ENCODE data around the gene TRIO.

The TRIO gene

DNA sequence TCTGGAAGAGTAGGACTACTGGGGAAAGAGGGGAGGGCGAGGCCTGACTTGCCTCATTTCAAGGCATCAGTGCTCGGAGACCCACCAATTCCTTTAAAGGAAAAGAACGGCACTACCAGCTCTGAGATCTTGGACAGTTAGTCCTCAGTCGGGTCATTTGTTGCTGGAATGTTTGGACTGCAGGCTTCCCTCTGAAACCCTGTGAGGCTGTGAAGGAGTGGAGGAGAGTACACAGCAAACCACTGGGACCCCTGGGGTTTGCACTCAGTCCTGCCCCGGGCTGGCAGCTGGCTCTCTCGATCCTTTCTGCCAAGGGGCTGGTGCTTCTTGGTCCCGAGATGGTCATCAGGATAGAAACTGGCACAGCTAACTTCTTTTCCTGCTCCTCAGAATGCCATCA, 194.5 kb downstream of the TRIO start:
- no peak for DNase-seq

GRCh38 chr5:14339468-14339867, 196.3 kb downstream of the TRIO start:
- DNase-seq, result no peak

DNA sequence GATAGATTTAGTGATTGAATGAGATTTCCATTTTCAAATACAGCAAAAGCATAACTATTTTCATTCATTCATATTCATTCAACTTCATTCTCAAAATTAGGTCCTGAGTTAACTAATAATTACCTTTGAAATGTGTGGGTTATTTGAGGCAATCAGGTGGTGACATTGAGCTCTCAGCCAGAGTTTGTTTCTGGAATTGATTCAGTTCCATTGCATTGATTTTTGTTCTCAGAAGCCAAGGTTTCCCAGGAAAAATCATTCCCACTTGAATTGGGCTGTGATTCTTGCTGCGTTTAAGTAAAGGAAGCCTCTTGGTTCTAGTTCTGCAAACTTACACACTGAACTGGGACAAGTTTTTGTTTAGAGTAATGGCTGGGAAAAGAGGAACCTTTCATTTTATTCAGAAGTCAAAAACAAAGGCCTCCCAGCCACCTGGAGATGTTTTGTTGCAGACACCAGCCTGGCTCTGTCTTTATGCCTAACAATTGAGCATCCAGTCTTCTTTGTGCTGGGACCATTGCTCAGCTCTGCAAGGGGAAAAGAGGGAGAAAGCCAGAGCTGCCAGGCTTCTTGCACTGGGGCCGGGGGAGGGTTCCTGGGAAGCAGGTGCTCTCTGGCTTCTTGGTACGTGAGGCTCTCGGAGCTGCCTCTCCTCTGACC, 198.6 kb downstream of the TRIO start:
- peak; percentile 13 for DNase-seq

DNA sequence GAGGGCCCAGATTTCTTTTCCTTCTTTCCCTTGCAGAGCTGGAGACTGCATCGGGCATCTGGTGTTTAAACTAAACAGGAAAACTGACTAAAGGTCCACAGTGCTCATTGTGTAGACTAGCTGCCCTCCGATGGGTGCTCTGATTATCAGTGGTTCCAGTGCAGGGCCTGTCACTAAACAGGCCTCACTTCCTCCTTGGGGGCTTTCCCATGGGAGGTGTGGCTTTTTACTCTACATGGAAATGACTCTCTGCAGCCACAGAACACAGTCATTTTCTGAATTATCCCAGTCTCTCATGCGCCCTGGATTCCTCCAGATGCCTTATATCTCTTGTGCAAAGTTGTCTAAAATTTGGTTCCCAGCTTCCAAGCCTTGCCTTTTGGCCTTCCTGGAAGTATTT, 199.2 kb downstream of the TRIO start:
- peak; percentile 77 for DNase-seq

GRCh38 chr5:14343376-14343775, 200.2 kb downstream of the TRIO start:
- DNase-seq, result peak; percentile 53

DNA sequence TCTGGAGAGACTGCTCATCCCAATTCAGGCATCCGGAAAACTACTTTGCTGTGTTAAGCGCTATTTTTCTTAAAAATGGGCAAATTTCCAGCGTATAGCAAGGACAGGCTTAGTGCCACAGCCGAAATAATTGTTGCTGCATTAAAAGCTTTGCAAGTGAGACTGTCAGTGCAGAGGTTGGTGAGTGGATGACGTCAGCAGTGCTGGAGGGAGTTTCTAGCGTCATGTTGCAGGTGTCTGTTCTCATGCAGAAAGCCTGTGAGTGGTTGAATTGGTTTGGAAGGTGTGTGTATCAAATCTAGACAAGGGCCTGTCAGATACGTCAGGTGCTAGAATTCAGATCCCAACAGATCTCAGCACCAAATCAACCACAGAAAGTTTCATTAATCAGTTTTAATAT, 204.4 kb downstream of the TRIO start:
- DNase-seq, result no peak

- DNase-seq, result no peak
Measured at GRCh38 chr5:14348142-14348541, 205.0 kb downstream of the TRIO start.

- DNase-seq, result no peak
Measured at GRCh38 chr5:14349029-14349428, 205.9 kb downstream of the TRIO start.

DNA sequence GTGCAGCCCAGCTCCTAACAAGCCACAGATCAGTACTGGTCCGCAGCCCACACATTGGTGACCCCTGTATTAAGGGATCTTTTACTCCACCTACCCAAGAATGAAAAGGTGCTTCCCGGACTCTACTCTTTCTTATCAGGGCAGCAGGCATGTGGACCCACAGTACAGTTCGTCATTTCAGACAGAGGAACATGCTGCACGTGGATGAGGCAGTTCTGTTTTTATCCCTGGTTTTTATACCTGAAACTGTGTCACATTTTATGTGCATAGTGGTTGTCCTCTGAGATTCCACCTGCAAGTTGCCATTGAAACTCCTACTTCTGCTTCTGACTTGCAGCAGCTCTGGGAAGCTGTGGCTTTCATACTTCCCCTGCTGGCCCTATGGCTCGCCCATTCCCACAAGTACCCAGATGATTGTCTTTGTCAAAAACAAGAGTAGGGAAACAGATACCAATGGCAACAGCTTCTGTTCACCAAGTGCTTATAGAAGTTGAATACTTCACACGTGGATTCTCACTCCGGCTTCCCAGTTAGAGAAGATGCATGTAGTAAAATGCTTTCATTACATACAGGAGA, 208.0 kb downstream of the TRIO start:
- DNase-seq, result peak; percentile 35

DNA sequence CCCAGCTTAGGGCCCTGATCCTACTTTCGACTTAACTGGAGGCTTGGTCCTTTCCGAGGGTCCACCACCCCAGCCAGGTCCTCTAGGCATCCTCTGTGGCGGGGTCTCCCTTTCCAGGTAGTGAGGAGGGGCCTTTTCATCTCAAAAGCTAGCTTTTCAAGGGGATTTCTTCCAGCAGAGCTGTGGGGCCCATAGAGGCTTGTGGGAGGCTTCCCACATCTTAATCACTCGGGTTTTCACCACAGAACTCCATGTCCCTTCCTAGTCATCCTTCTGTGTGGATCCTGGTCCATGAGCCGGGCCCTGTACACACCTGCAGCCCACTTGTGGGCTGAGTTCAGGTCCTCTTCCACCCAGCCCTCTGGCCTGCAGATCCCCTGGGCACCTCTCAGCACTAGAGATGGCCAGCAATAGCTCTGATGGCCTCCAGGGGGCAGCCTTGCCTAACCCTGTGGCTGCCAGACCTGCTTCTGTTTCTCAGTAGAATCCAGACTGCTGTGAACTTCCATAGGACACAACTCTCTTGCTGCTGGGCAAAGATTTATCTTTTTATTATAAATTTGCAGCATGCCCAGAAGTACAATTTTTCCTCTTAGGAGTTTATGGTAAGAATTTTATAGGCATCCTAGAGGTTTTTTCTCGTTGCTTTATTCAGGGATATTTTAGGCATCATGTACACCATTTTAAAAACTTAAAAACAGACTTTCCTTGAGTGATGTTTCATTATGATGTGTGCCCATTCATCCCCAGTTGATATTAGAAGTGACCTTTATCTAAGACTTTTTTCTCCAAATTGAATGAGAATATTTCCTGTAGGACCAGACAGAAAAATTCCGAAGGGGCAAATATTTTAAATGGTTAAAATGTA, 208.9 kb downstream of the TRIO start:
- peak; percentile 72 for DNase-seq

DNA sequence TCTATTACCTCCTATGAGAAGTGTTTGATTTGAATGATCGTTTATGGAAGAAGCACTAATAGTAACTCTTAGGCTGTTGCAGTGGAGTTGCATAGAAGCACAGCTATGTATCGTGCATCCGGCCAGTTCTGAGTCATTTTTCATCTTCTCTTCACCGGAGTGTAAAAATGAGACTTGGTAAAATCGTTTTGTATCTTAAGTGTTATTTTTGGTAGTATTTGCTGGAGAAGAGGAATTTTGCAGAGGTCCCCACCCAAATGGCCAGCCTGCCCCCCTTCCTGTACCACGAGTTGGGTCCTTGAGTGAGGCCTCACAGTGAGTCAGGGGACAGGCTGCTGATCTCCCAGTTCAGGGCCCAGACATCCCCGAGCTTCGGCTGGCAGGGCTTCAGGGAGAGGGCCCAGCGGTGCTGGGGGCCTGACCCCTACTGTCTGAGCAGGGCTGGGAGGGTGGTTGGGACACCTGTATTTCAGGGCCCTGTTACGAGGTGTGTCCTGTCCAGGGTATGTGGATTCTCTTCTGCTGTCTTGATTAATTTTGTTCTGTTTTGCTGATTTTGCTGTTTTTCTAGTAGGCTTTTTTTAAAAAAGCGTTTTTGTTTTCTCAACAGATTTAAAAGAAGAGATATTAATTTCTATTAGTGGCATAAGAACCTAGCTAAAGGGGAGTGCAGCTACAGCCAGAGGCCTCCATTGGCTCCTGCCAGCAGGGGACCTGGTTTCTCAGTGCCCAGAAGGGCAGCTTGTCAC, 210.8 kb downstream of the TRIO start:
- DNase-seq, result no peak

DNA sequence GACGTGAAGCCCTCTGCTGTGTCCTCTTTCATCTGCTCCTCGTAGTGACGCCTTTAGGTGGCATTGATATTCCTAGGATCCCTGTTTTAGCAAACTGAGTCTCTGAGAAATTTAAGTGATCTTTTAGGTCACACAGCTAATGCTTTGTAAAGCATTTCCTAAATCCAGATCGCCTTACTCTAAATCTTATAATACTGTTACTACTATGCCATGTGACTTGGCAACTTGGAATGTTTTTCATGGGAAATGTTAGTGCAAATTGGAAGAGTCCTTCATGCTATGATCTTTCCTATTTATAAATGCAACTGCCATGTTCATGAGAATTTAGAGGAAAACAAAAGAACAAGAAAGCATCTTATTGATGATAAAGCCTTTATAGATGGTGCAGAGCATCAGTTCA, 212.2 kb downstream of the TRIO start:
- DNase-seq, result no peak

- DNase-seq, result peak; percentile 27
Measured at GRCh38 chr5:14356305-14356704, 213.2 kb downstream of the TRIO start.

DNA sequence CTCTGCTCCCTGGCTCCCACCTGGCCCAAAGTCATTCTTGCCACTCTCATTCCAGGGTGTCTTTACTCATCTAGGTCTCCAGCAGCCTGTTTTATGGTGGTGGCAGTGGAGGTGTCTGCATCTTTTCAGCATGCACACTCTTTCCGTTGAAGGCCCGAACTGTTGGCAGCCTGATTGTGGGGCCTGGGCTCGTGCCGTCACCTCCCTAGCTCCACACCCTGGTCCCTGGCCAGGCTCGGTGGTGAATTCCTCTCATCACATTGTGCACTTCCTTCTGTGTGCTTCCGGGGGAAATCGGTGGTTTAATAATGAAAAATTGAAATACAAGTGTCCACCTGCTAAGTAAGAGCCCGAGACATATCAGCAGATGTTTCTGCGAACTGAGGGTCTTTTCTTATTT, 214.3 kb downstream of the TRIO start:
- no peak for DNase-seq

DNA sequence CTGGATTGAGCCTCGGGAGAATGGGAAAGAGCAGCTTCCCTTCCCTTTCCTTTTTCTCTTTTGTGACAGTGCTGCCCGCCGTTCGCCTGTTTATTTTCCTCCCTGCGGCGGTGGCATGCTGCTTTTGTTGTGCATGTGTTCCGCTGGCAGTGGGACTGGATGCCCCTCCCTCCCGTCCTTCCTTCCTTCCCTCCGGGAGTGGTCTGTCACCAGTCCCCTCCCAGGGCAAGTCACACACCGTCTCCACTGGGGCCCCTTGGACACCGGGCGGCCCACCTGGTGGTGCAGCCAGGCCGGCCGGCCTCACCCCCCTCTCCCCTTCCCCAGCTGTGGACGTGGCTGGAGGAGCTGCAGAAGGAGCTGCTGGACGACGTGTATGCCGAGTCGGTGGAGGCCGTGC, 214.7 kb downstream of the TRIO start:
- DNase-seq, result no peak

DNA sequence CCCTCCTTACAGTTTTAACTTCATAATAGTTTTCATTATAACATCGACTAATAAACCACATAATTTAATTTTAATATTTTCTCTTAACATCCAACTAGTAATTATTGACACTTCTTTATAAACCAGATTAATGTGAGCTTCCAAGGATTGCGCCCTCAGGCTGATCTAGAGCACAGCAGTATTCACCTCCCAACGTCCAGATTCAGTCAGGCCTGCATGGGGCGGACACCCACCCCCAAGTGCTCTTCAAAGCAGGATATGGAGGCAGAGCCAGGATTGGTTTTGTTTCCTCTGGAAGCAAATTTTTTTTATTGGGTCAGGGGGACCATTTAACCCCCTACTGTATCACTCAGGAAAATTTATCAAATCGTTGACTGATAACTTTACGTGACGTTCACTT, 215.4 kb downstream of the TRIO start:
- DNase-seq, result no peak

DNA sequence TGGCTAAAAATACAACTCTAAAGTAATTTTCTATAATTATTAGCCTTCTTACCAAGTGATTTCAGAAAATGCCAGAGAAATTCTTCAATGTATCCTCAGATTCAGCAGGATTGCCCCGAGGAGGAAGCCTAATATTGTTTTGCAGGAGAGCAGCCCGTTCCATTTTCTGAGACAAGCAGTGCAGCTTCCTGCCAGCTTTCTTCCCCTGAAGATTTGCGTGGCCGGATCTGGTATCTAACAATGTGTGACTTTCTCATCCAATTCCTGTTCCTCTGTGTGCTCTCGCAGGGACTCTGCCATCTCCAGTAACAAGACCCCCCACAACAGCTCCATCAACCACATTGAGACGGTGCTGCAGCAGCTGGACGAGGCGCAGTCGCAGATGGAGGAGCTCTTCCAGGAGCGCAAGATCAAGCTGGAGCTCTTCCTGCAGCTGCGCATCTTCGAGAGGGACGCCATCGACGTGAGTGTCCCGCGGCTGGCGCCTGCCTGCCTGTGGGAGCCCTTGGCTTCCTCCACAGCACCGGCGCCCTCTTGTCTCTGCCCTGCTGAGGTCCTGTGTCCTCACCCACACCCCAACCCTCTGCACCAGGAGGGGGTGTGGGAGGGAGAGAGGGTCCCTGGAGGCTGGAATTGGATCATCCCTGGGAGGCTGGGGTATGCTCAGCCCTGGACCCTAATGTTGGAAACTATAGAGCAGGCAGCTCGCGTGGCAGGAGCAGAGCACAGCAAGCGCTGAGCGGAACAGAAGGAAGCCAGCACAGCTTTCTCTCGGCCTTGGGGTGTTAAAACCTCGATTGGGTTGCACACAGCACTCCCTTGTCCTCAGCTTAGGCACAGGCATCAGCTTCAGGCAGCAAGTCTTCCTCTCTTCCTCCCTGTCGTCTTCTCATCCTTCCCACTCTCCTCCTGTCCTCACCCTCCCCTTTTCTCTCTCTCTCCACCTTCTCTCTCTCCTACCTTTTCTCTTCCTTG, 216.2 kb downstream of the TRIO start:
- DNase-seq, result no peak

DNA sequence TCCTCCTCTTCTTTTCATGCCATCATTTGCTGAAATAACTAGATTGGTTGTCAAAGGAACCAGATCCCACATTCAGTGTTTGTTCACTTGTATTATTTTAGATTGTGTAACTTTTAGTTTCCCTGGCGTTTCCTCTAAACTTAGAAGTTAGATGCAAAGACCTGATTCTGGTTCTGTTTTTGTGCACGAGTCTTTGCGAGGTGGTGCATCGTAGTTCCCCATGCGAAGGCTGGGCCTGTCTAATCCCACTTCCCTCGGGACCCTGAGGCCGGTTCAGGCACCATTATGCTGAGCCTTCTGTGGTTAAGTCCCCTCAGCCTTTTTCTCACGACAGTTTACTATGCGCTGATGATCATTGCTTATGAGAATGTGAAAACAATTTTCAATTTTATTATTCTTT, 219.3 kb downstream of the TRIO start:
- peak; percentile 40 for DNase-seq

DNA sequence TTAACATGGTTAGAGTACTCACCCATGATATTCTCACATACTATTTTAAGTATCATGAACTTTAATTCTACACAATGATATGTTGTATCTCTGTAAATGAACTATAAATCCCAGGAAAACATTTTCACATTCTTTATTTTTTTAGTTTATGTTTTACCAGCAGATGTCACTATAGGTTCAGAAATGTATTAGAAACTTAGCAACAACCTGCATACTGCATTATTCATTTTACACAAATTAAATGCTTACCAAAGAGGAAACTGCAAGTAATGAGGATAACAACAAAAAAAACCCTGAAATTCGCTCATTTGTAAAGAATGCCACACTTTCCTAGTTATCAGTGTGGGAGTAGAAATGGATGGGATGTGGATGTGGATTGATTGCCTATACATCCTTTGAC, 221.0 kb downstream of the TRIO start:
- no peak for DNase-seq

GRCh38 chr5:14364576-14365472, 221.7 kb downstream of the TRIO start:
- no peak for DNase-seq

DNA sequence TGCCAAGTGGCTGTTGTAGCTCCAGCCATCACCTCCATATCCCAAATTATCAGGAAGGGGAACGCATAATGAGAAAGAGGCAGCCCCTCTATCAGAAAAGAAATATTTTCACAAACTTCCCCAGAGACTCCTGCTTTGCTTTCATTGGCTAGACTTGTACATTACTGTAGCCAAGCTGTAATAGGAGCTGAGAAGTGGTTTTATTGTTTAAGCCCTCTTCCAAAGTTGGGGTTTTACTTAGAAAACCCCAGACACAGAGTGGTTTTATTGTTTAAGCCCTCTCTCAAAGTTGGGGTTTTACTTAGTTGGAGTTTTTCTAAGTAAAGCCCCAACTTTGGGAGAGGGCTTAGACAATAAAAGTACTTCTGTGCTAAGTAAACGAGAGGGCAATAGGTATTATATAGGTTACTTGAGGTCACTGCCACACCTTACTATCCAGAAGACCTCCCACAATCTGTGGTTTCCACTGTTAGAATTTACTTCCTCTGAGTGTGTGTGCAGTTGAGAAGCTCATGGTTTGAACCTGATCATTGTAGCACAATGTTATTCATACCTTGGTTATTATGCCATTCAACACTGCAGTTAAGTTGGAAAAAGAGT, 222.8 kb downstream of the TRIO start:
- DNase-seq, result no peak

Measured in suppressor macrophage treated with lipopolysaccharide for 4 hours (primary cell).